GM18909 (cell line): Measurements from ENCODE around the gene FGF6.
"Not testable (repeated sequence)": the region's sequence is repeated elsewhere in the genome, so short reads cannot be mapped to it uniquely, and the experiment has no call there.

Experiments used
- ATAC-seq: cut with Tn5 transposase; IDR thresholded peaks from one replicate; pipeline ENCODE4 v1.9.1; 2021; ENCODE audit warnings: mild to moderate bottlenecking; ENCODE audit not compliant: unreplicated experiment, poor library complexity

FGF6 gene, protein sequence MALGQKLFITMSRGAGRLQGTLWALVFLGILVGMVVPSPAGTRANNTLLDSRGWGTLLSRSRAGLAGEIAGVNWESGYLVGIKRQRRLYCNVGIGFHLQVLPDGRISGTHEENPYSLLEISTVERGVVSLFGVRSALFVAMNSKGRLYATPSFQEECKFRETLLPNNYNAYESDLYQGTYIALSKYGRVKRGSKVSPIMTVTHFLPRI

DNA sequence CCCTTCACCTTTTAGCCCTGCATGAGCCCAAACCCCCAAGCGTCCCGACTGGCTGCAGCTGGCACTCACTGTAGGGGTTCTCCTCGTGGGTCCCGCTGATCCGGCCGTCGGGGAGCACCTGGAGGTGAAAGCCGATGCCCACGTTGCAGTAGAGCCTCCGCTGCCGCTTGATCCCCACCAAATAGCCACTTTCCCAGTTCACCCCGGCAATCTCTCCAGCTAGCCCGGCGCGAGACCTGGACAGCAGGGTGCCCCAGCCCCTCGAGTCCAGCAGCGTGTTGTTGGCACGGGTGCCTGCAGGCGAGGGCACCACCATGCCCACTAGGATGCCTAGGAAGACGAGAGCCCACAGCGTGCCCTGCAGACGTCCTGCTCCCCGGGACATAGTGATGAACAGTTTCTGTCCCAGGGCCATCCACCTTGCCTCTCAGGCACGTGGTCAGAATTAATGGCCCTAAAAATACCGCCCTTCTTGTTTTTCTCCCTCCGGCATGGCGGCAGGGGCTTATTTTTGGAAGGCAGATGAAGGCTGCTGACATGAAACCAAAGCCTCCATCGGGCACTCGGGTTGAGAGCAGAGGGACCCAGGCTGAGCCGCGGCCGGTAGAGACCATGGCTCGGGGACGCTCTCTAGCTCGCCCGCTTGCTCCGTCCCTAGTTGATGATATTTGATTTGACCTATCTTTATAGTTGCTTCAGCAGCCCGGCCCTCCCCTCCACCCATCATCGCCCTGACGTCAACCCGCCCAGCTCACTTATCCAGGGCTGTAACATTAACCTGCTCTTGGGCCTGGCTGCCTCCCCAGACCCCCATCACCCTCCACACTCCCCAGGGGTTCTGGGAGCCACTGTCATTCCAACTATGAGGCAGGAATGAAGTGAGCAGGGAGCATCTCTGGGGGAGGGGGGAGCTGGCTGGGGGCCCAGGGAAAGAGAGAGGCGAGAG lies at the start of gene FGF6:
Gene FGF6 (minus strand): TSS at position 660 of the 946 bp plus-strand sequence. CDS start 245 bp downstream, at position 415.
- ATAC-seq: no peak

DNA sequence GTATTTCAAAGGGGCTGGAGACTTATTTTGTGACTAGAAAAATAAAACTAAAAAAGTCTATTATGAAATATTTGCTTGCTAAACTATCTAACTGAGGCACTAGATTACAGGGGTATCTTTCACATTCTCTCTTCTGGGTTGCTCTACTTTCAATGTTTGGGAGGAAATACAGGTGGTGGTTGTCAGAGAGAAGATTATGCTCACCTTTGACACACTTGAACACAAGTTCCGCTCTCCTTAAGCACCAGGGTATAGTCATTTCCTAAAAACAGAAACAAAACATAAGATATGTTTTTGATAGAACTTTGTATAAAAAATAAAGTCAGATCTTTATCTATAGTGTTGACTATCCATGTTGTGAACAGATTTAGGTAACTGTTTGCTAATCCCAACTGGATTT lies 45.4 kb upstream of the FGF6 start:
- no peak for ATAC-seq

DNA sequence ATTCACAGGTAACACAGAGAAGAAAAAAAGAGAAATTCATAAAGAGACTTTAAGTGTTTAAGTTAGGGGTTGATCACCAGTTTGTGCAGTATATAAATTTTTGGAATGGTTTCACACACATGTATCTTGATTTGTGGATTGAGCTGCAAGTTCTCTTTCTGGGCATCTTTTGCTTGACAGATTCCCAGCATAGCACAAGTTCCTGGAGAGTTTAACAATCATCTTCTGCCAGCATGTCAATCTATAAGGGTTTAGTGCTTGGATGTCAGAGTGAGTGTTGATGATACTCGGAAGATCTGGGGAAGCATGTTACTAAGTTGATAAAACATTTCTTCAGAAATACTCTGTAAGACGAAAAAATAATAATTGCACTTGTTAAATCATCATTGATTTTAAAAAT lies 43.9 kb upstream of the FGF6 start:
- no peak for ATAC-seq

DNA sequence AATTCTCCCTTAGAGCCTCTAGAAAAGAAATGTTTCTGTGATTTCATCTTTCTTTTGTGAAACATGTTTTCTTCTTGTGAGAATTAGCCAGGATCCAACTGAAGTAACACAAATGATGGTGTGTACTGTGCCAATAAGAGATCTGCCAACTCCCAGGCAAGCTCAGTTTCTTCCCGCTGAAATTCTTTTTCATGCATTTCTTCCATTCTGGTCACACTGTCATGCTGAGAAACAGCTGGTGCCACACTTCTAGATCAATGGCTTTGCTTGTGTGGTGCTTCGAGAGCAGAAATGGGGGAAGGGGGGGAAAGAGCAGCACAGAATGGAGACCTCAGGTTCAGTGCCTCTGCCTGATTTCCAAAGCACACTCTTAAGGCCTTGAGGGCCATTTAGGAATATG lies 41.4 kb upstream of the FGF6 start:
- no peak for ATAC-seq

DNA sequence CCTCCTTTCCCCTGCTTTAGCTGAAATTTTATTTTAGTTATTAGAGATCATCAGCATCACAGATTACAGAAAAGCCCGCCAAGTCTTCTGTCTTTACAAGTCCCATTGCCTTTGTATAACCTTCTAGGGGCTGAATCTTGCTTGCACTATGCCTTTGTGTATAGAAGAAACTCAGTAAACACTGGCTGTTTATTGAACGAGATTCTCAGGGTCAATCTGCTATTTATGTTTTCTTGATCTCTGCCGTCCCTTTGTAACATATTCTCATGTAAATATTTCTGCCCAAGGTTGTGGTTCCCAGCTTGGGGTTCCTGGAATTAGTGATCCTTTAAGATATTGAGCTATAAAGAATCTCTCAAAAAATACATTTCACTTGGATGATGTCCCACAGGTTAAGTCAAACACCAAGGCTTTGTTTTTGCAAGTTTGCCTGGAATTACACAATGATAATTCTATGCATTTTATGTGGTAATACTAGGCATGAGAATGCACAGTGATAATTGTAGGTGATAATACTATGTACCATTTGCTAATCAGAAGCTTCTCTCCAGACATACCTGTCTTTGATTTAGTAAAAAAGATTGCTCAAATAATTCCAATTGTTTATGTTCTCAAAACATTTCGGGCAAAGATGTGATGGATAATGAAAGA lies 40.6 kb upstream of the FGF6 start:
- no peak for ATAC-seq

DNA sequence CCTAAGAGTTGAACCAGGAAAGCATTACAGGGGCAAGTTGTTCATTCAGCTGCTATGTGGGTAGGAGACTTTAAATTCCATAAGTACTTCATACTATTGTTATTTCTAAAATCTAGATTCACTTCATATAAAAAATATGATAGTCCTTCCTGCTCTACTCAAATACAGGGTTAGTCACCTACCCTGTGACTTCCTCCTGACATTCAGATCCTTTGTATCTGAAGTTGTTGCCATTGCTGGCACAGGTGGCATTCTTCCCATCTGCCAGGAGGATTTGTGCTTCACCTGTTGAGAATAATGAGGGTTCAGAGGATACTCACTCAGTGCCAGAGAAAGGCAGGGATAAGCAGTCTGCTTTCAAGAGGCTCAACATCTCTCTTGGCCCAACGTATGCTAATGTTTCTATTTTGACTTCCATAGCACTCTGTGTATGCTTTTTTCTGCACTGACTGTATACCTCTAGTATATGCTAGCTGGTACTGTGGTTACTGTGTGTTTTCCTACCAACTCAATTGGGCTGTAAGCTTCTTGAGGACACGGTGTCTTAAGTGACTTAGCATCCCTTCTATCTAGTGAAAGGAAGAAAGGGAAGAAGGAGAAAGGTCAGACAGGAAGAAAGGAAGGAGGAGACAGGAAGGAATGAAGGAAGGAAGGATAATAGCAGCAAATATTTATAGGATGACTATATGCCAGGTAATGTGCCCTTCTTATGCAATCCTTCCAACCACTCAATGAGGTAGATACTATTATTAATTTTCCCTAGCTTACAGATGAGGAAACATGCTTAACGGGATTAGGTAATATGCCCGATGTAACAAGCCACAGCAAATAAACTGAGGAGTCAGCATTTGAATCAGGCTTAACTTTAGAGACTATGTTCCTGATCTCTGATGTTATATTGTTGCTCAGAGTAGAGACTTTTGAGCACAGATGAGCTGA lies 38.5 kb upstream of the FGF6 start:
- ATAC-seq: no peak

DNA sequence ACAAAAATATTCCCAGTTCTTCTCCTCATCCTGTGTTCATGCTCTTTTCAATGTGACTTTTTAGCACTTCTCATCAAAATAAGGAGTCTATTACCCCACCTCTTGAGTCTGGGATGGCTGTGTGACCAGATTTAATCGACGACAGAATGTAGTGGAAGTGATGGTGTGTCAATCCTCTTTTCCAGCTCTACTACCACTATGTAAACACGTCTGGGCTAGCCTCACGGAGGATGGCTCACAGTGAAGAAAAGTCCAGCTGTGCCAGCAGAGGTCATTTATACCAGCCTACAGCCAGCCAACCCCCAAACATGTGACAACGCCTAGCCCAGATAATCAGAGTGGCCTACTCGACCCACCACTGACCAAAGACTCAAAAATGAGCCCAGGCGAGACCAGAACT lies 37.3 kb upstream of the FGF6 start:
- ATAC-seq: no peak

DNA sequence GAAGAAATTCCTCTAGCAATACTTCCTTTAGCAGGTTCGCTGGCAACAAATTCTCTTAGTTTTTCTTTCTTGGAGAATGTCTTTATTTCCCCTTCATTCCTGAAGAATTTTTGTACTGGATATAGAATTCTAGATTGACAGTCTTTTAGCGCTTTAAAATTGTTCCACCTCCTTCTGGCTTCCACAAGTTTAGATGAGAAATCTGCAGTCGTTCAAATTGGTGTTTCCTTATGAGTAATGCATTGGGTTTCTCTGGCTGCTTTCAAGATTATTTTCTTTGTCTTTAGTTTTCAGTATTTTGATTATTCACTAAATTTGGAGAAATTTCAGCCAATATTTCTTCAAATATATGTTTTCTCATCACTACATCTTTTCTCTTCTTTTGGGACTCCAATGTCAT lies 33.3 kb upstream of the FGF6 start:
- no peak for ATAC-seq

DNA sequence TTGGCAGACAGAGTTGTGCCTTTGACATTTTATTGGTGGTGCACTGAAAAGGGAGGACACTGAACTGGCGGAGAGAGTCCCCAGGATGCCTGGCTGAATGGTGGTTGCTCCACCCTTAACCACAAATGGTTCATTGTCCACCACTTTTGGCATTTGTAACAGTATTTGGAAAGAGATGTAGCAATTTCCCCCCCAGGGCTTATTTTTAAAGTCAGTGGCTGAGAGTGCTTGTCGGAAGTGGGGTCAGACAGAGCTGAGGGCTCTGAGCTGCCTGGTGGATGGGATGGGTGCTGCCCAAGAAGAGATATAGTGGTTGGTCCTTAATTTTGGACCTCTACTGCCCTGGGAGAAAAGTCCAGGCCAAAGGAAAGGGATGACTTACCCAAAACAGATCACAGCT lies 31.5 kb upstream of the FGF6 start:
- no peak for ATAC-seq

DNA sequence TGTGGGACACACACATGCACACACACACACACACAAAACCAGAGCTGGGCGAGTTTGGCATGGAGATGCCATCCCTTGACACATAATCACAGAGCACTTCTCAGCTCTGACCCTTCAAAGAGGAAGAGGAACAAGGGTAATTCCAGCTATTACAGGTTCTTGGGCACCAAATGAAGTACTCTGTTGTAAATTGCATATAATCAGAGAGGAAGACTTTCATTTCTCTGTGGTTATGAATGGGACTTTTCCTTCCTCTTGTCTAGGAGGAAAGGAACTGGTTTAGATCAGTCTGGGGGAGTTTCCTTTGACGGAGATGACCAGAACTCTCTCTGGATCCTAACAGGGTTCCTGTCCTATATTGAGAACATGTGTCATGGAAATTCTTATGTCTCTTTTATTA lies 26.4 kb upstream of the FGF6 start:
- no peak for ATAC-seq

DNA sequence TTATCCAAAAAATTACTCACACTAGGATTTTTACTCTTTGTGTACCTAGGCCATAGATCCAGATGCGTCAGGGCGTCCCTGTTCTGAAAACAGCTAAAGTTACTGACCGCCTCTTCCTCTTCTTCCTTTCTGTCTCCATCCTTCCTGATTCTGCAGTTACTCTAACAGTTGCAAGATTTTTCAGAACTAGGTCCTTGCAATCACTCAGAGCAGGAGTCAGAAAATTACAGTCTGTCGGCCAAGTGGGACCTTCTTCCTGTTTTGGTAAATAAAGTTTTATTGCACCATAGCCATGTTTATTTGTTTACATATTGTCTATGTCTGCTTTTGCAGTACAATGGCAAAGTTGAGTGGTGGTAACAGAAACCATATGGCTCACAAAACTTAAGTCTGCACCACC lies 25.6 kb upstream of the FGF6 start:
- no peak for ATAC-seq

DNA sequence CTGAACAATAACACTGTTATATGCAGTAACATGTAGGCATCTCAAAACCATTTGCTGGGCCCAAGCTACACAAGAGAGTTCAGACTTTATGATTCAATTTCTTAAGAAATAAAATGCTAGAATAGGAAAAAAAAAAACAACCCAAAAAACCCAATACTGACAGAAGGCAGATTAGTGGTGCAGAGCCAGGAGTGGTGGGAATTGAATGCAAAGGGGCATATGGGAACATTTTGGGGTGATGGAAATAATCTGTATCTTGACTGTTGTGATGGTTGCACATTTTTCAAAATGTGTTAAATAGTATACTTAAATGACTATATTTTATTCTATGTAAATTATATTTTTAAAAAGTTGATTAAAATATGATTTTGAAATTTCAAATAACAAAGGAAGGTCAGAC lies 23.4 kb upstream of the FGF6 start:
- no peak for ATAC-seq

DNA sequence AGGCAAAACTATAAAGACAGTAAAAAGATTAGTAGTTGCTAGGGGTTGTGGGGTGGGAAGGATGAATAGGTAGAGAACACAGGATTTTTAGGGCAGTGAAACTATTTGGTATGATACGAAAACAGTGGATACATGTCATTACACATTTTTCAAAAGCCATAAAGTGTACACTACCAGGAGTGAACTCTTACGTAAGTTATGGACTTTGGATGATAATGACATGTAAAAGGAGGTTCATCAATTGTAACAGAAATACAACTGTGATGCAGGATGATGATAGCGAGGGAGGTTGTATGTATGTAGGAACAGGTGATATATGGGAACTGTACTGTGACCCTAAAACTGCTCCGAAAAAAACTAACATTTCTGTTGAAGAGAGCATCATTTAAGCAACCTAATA lies 15.1 kb upstream of the FGF6 start:
- ATAC-seq: no peak

DNA sequence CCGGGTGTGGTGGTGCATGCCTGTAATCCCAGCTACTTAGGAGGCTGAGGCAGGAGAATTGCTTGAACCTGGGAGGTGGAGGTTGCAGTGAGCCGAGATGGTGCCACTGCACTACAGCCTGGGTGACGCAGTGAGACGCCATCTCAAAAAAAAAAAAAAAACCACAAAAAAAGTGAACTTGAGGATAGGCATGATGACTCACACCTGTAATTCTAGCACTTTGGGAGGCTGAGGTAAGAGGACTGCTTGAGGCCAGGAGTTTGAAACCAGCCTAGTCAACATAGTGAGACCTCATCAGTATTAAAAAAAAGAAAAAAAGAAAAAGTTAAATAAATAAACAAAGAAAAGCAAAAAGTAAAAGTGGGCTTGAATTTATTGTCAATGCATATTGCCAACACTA lies 10.2 kb upstream of the FGF6 start:
- ATAC-seq: not testable (repeated sequence)

DNA sequence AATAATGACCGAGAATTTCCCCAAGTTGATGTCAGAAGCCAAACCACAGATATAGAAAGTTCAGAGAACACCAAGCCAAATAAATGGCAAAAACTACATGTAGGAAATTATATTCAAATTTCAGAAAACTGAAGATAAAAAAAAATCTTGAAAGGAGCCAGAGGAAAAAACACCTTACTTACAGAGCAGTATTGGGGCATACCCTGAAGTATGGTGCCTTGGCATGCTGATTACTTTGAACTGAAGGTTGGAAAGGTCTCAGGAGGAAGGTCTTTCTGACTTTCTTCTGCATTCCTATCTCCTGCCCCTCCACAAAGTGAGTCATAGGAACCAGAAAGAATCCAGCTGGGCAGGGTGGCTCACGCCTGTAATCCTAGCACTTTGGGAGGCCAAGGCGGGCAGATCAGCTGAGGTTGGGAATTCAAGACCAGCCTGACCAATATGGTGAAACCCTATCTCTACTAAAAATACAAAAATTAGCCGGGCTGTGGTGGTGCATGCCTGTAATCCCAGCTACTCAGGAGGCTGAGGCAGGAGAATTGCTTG lies 8.8 kb upstream of the FGF6 start:
- no peak for ATAC-seq

DNA sequence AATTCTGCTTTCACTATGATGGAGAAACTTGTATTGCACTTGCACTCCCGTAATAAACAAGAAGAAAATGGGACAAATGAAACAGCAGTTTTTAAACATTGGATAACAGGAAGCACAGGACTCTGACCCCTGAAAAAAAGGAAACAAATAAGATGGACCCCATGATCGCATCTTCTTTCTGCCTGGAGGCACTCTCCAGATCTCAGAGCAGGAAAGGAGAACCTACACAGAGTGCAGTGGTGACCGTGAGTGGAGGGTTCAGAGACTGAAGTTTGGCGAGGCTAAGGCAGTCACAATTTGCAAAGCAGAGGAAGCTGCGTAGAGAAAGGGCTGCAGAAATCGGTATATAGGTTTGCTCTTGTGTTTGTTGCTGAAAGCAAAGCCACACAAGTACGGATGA lies 6.1 kb upstream of the FGF6 start:
- no peak for ATAC-seq

DNA sequence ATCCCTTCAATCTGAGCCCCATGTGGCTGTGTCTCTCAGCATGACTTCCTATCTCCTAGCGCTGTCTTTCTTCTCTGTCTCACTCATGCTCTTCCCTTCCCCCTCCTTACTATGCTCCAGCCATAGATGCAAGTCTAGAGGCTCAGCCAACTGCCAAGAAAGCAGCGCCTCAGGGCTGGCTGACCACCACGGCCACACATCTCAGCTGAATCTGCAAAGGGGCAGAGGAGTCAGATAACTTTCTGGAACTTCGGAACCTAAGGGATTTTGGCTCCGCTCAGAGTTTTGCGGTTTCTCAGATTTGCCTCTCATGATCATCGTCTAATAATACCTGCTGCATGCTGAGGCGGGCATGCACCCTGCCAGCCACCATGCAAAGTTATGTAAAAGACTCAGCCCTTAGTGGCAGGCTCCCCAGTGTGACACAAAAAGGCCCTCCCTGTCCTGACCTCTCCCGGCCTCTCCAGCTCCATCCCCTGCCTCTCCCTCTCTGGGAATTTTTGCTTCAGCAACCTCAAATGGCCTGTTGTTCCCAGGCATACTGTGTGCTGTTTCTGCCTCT lies 5.0 kb upstream of the FGF6 start:
- ATAC-seq: no peak

DNA sequence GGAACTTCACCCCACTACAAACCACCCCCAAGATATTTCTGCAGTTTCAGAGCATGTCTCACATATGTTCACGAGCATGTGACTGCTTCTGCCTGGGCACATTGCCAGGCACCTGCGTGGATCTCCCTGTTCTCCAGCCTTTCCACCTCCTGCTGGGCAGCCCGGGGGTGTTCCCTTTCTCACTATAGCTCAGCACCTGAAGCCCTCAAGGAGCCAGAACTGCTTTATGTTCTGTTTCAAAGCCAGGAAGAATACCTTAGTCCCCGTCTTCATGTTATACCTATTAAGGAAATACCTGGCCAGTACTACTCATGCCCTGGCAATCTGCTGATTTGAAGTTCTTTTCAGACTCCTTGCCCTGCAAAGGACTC lies 4.2 kb upstream of the FGF6 start:
- ATAC-seq: no peak

DNA sequence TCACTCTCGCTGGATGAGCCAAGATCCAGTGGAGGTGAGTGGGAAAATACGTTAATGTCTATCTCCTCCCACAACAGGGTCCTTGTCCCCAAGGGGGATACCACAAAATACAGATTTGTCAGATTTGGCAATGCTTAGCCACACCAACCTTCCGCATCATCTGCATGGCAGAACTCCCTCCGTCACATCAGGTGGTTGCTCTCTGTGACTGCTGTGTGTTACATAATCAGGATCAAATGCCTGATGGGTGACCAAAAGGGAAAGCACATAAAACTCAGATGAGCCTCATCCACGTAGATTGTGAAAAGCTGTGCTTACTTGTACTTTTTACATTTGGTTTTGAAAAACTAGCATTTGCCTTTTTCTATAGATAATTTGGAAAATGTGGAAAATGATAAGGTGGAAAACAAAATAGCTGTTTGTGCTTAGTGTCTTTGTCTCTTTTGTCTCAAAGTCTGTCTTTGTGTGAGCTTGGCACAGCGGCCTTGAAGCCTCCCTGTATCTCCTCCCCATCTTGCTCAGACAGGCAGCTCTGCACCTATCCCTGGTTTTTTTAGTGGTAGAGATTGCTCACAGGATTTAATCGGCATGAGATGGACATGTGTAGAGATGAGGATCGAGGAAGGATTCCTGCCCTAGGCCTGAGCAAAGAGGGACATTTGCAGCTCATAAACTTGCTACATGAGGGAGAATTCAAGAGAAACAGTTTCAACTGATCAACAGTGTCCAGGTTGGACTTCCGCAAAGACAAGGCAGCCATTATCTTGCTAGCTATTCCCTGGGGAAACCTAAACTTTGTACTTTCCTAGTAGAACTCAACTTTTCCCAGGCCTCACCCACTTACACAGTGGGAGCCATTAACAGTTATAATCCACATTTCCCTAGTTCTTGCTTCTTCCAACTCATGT lies 3.6 kb upstream of the FGF6 start:
- ATAC-seq: no peak
